ENCODE measurements around the gene PRKN. TPM values are rescaled to one million over a fixed set of nuclear protein-coding genes. Genes with fewer than 3 reads are reported as not detected.

The PRKN gene
- total RNA-seq, 4 donors from 2014 or later, result 5.5 to 17.9 (median 6.8) TPM

DNA sequence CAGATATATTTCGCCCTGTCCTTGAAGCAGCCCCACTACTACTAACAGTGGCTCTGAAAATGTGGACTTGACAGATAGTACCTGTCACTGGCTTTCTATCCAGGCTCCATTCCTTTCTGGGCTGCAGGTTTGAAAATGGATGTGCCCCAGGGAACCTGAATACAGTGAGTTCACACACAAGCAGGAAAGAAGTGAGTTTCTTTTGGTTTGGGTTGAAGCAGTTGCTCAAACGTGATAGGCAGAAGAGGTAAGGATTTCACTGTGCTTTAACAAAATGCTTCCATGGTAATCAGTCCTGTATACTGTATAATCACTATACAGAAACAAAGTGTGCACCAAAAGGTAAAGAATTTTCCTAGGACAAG, 382.9 kb downstream of the PRKN start:
- Histone ChIP-seq H3K4me1 (peaks cover 0 to 13% (median 6%) of the 10 kb centered on the region in 4 donors), H3K4me3 (no peak overlapping the region), H3K27ac (no peak overlapping the region), H3K36me3 (no peaks in the 10 kb centered on the region), H3K9me3 (peaks cover 0 to 3% (median 0%) of the 10 kb centered on the region in 4 donors), H3K27me3 (no peaks in the 10 kb centered on the region)
- 76 to 85% methylated on average over 2 of the region's 2 CpGs for WGBS, 2 donors
- DNase-seq (ENCODE audit: low spot score in 2 of 2), result no peak
- TF ChIP-seq POLR2A (IDR thresholded peaks at IDR 0.05) (no peak), EP300 (IDR thresholded peaks at IDR 0.05) (no peak)
- TF ChIP-seq, protein P1, sequence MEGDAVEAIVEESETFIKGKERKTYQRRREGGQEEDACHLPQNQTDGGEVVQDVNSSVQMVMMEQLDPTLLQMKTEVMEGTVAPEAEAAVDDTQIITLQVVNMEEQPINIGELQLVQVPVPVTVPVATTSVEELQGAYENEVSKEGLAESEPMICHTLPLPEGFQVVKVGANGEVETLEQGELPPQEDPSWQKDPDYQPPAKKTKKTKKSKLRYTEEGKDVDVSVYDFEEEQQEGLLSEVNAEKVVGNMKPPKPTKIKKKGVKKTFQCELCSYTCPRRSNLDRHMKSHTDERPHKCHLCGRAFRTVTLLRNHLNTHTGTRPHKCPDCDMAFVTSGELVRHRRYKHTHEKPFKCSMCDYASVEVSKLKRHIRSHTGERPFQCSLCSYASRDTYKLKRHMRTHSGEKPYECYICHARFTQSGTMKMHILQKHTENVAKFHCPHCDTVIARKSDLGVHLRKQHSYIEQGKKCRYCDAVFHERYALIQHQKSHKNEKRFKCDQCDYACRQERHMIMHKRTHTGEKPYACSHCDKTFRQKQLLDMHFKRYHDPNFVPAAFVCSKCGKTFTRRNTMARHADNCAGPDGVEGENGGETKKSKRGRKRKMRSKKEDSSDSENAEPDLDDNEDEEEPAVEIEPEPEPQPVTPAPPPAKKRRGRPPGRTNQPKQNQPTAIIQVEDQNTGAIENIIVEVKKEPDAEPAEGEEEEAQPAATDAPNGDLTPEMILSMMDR (IDR thresholded peaks at IDR 0.05), result no peak

DNA sequence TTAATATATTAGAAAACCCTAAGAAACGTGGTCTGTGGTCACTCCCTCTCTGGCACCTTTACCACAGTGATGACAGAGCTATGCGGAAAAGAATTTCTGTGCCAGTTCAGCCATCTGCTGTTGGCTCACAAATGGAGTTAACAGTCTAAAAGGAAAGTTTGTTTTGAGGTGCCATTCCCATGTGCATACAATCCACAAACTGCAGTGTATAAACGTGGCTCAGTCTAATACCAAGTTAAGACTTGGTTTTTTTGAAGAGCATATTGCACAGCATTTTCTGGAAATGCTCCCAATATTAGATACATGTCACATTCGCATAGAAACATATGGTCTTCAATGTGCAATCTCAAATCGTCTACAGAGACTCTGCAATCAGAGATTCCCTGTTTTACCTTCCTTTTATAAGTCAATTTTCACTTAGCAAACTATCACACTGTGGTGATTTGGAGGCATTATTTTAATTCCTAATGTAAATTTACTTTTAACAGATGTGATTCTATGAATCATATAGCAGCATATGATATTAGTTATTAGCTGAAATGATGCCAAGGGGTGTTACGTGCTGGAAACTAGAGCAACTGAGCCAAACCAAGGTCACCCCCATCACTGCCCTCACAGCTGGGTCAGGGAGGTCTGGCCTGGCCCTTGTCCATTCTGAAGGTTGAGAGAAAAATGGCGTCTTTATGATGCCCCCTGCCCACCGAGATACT, 383.5 kb downstream of the PRKN start:
- Histone ChIP-seq H3K9me3 (peaks cover 0 to 3% (median 0%) of the 10 kb centered on the region in 4 donors), H3K27ac (no peak overlapping the region), H3K4me1 (peaks cover 0 to 13% (median 6%) of the 10 kb centered on the region in 4 donors), H3K36me3 (no peaks in the 10 kb centered on the region), H3K4me3 (no peak overlapping the region), H3K27me3 (no peaks in the 10 kb centered on the region)
- WGBS, 2 donors, result 51 to 67% methylated on average over 8 of the region's 8 CpGs
- no peak for TF ChIP-seq EP300 (IDR thresholded peaks at IDR 0.05)
- TF ChIP-seq, protein P1 (IDR thresholded peaks at IDR 0.05), result no peak
- TF ChIP-seq POLR2A (IDR thresholded peaks at IDR 0.05), result no peak
- no peak for DNase-seq (ENCODE audit: low spot score in 2 of 2)

DNA sequence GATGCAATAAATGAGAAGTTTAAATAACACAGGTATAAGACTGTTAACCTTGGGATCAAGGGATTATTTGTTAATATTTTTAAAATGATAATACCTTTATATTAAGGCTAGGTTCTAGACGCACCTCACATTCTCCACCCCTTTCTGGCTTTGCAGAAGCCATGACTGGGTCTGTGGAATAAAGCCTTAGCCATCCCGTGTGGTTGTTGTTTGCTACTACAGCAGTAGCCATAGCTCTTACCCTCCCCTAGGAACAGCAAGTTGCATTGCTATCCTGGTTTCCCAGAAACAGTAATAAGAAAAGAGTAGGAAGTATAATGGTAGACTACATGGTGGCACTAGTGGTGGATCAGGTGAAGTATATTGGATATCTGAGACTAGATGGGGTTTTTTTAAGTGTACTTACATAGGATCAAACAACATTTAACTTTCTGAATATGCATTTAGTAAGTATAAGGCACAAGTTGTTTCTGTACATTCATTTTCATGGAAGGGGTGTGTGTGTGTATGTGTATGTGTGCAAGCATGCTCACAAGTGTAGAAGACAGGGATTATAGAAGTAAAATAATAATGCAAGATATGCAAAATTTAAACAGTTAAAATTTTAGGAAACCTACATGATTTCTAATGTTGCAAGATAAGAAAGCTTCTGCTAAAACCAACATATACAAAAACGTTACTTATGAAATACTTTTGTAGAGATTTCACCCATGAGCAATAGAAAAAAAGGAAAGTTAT, 384.2 kb downstream of the PRKN start:
- WGBS, 2 donors, result 55 to 66% methylated on average over 3 of the region's 3 CpGs
- Histone ChIP-seq H3K27me3 (no peaks in the 10 kb centered on the region), H3K4me1 (peaks cover 0 to 13% (median 6%) of the 10 kb centered on the region in 4 donors), H3K9me3 (peaks cover 0 to 3% (median 0%) of the 10 kb centered on the region in 4 donors), H3K27ac (no peak overlapping the region), H3K36me3 (no peaks in the 10 kb centered on the region), H3K4me3 (no peak overlapping the region)
- TF ChIP-seq POLR2A (IDR thresholded peaks at IDR 0.05), result no peak
- no peak for TF ChIP-seq EP300 (IDR thresholded peaks at IDR 0.05)
- TF ChIP-seq, protein P1 (IDR thresholded peaks at IDR 0.05), result no peak
- no peak for DNase-seq (ENCODE audit: low spot score in 2 of 2)

DNA sequence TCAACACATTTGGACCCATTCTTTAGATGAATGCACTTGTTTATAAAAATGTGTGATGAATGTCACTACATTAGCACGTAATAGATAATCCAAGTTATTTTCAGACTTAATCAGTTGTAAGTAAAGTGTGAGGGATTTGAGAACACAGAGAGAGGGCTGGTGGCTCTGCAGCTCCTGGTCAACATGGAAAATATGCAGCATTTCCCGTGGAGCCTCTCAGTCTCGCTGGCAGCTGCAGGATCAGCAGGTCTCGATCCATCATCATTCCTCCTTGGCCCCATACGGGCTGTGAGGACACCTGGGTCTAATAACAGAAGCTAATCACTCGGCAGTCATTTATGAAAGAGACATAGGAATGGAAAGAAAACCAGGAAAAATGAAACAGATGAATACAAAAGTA, 390.2 kb downstream of the PRKN start:
- H3K27ac ChIP-seq, result no peak overlapping the region
- H3K4me3 ChIP-seq, result no peak overlapping the region
- WGBS, 2 donors, result 75 to 76% methylated on average over 6 of the region's 6 CpGs
- no peaks in the 10 kb centered on the region for H3K27me3 ChIP-seq
- peaks cover 0 to 12% (median 0%) of the 10 kb centered on the region in 4 donors for H3K9me3 ChIP-seq
- peaks cover 0 to 5% (median 0%) of the 10 kb centered on the region in 3 donors for H3K36me3 ChIP-seq
- no peak for TF ChIP-seq EP300 (IDR thresholded peaks at IDR 0.05)
- TF ChIP-seq POLR2A (IDR thresholded peaks at IDR 0.05), result no peak
- TF ChIP-seq, protein P1 (IDR thresholded peaks at IDR 0.05), result no peak
- H3K4me1 ChIP-seq, result no peaks in the 10 kb centered on the region
- DNase-seq (ENCODE audit: low spot score in 2 of 2), result no peak

DNA sequence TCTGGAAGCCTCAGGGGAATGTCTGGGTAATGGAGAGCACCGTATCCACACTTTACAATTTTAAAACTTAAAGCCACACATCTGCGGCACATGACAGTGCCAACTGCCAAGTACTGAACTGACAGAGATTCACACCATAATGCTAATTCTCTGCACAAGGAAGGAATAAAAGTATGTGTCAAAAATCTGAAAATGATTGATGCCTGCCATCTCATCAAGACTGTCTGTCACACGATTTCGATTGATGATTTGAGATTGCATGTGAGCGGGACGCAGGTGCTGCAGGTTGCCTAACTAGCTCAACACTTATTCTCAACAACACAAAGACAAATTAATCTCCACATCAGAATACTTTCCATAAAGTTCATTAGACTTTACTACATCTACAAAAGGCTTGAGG, 391.2 kb downstream of the PRKN start:
- DNase-seq (ENCODE audit: low spot score in 2 of 2), result no peak
- TF ChIP-seq, protein P1 (IDR thresholded peaks at IDR 0.05), result no peak
- TF ChIP-seq POLR2A (IDR thresholded peaks at IDR 0.05) (no peak), EP300 (IDR thresholded peaks at IDR 0.05) (no peak)
- Histone ChIP-seq H3K27me3 (no peaks in the 10 kb centered on the region), H3K27ac (no peak overlapping the region), H3K36me3 (peaks cover 0 to 5% (median 0%) of the 10 kb centered on the region in 3 donors), H3K9me3 (peaks cover 0 to 9% (median 0%) of the 10 kb centered on the region in 4 donors), H3K4me3 (no peak overlapping the region), H3K4me1 (no peaks in the 10 kb centered on the region)
- WGBS, 2 donors, result 94 to 96% methylated on average over 6 of the region's 6 CpGs

All from tibial nerve (tissue), 4 donors.